ENCODE results near the gene ZNF358.

ZNF358 gene

DNA sequence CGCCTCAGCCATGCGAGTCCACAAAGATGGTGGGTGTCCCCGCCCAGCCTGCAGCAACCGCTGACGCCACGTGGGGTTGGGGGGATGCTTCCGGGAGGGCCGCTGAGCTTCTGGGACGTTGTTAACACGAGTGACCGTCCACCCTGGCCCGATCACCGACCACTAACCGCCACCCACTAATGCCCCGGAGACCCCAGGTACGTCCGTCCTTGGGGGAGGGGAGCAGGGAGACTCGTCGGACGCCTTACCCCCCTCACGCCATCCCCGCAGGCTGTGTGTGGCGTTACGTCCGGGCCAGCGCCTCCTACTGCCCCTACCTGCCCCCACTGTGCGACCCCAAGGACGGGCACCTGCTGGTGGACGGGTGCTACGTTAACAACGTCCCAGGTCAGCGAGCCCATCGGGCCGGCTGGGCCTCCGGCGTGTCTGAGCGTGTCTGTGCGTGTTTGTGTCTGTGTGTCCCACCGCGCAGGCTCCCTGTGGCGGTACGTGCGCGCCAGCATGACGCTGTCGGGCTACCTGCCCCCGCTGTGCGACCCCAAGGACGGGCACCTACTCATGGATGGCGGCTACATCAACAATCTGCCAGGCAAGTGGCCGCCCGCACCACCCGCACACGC, 40.9 kb downstream of the ZNF358 start:
- Histone ChIP-seq H3K27me3 (replicated peaks; ENCODE audit: insufficient read depth, low read length) (no peaks in the 10 kb centered on the region), H3K9me3 (replicated peaks; ENCODE audit: insufficient read depth, low read length) (no peaks in the 10 kb centered on the region), H3K27ac (ENCODE audit: low read length) (no peak overlapping the region), H3K4me3 (ENCODE audit: low read length) (no peak overlapping the region), H3F3A (ENCODE audit: insufficient read depth, low read length) (no peaks in the 10 kb centered on the region), H3K4me1 (ENCODE audit: low read length) (no peaks in the 10 kb centered on the region), H3K9ac (ENCODE audit: low read length) (no peak overlapping the region), H3K36me3 (replicated peaks; ENCODE audit: insufficient read depth, low read length) (no peaks in the 10 kb centered on the region), H3K4me2 (ENCODE audit: low read depth, low read length) (no peak overlapping the region), H3K9me2 (replicated peaks; ENCODE audit: insufficient read depth, low read length) (no peaks in the 10 kb centered on the region), H2AFZ (ENCODE audit: low read length) (no peak overlapping the region), H4K20me1 (ENCODE audit: insufficient read depth, low read length) (no peaks in the 10 kb centered on the region), H3K79me2 (ENCODE audit: low read length) (no peaks in the 10 kb centered on the region)
- DNase-seq, result no peak
- TF ChIP-seq EZH2 (optimal IDR thresholded peaks at IDR 0.05; ENCODE audit: low read depth, low read length) (no peak), EZH2phosphoT487 (IDR thresholded peaks at IDR 0.05; ENCODE audit: low read length) (no peak)
- TF ChIP-seq, protein P1, sequence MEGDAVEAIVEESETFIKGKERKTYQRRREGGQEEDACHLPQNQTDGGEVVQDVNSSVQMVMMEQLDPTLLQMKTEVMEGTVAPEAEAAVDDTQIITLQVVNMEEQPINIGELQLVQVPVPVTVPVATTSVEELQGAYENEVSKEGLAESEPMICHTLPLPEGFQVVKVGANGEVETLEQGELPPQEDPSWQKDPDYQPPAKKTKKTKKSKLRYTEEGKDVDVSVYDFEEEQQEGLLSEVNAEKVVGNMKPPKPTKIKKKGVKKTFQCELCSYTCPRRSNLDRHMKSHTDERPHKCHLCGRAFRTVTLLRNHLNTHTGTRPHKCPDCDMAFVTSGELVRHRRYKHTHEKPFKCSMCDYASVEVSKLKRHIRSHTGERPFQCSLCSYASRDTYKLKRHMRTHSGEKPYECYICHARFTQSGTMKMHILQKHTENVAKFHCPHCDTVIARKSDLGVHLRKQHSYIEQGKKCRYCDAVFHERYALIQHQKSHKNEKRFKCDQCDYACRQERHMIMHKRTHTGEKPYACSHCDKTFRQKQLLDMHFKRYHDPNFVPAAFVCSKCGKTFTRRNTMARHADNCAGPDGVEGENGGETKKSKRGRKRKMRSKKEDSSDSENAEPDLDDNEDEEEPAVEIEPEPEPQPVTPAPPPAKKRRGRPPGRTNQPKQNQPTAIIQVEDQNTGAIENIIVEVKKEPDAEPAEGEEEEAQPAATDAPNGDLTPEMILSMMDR (IDR thresholded peaks at IDR 0.05; ENCODE audit: low read length), result no peak

DNA sequence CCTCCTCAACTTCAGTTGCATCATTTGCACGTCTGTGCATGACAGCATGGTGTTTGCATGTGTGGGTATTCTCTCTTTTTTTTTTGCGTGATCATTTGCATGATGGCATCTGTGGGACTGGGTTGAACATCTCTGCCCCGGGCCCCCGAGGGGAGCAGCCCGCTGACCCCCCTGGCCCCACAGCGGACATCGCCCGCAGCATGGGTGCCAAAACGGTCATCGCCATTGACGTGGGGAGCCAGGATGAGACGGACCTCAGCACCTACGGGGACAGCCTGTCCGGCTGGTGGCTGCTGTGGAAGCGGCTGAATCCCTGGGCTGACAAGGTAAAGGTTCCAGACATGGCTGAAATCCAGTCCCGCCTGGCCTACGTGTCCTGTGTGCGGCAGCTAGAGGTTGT, 42.8 kb downstream of the ZNF358 start:
- Histone ChIP-seq H3K36me3 (replicated peaks; ENCODE audit: insufficient read depth, low read length) (no peaks in the 10 kb centered on the region), H4K20me1 (ENCODE audit: insufficient read depth, low read length) (no peaks in the 10 kb centered on the region), H3K9me3 (replicated peaks; ENCODE audit: insufficient read depth, low read length) (no peaks in the 10 kb centered on the region), H3K27me3 (replicated peaks; ENCODE audit: insufficient read depth, low read length) (no peaks in the 10 kb centered on the region), H3K79me2 (ENCODE audit: low read length) (no peaks in the 10 kb centered on the region), H3K4me2 (ENCODE audit: low read depth, low read length) (no peak overlapping the region), H3K4me3 (ENCODE audit: low read length) (no peak overlapping the region), H3K9me2 (replicated peaks; ENCODE audit: insufficient read depth, low read length) (no peaks in the 10 kb centered on the region), H3K27ac (ENCODE audit: low read length) (no peak overlapping the region), H2AFZ (ENCODE audit: low read length) (no peak overlapping the region), H3K9ac (ENCODE audit: low read length) (no peak overlapping the region), H3F3A (ENCODE audit: insufficient read depth, low read length) (no peaks in the 10 kb centered on the region), H3K4me1 (ENCODE audit: low read length) (no peaks in the 10 kb centered on the region)
- DNase-seq, result no peak
- no peak for TF ChIP-seq EZH2phosphoT487 (IDR thresholded peaks at IDR 0.05; ENCODE audit: low read length)

DNA sequence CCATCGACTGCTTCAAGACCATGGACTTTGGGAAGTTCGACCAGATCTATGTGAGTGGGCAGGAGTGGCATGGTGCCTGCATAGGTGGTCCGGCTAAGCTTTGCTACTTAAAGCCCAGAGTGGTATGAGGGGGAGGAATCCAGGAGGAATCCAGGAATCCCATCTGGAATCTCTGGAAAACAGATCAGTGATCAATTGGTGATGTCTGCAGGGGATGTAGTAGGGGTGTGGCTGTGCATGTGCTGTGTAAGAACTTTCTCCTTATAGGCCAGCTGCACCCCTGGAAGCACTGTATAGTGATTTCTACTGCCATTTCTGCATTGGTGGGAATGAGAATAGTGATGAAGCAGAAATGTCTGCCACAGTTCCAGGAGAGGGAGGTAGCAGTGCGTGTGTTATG, 43.2 kb downstream of the ZNF358 start:
- no peaks in the 10 kb centered on the region for H3K9me3 ChIP-seq (replicated peaks; ENCODE audit: insufficient read depth, low read length)
- no peaks in the 10 kb centered on the region for H3K4me1 ChIP-seq (ENCODE audit: low read length)
- no peaks in the 10 kb centered on the region for H3K79me2 ChIP-seq (ENCODE audit: low read length)
- no peak overlapping the region for H3K27ac ChIP-seq (ENCODE audit: low read length)
- no peak overlapping the region for H3K4me2 ChIP-seq (ENCODE audit: low read depth, low read length)
- H3K4me3 ChIP-seq (ENCODE audit: low read length), result no peak overlapping the region
- no peaks in the 10 kb centered on the region for H3K27me3 ChIP-seq (replicated peaks; ENCODE audit: insufficient read depth, low read length)
- no peak overlapping the region for H2AFZ ChIP-seq (ENCODE audit: low read length)
- no peak overlapping the region for H3K9ac ChIP-seq (ENCODE audit: low read length)
- H4K20me1 ChIP-seq (ENCODE audit: insufficient read depth, low read length), result no peaks in the 10 kb centered on the region
- no peak for DNase-seq
- H3F3A ChIP-seq (ENCODE audit: insufficient read depth, low read length), result no peaks in the 10 kb centered on the region
- no peaks in the 10 kb centered on the region for H3K9me2 ChIP-seq (replicated peaks; ENCODE audit: insufficient read depth, low read length)
- TF ChIP-seq EZH2phosphoT487 (IDR thresholded peaks at IDR 0.05; ENCODE audit: low read length) (no peak), EZH2 (optimal IDR thresholded peaks at IDR 0.05; ENCODE audit: low read depth, low read length) (no peak)
- TF ChIP-seq, protein P1 (IDR thresholded peaks at IDR 0.05; ENCODE audit: low read length), result no peak
- no peaks in the 10 kb centered on the region for H3K36me3 ChIP-seq (replicated peaks; ENCODE audit: insufficient read depth, low read length)

DNA sequence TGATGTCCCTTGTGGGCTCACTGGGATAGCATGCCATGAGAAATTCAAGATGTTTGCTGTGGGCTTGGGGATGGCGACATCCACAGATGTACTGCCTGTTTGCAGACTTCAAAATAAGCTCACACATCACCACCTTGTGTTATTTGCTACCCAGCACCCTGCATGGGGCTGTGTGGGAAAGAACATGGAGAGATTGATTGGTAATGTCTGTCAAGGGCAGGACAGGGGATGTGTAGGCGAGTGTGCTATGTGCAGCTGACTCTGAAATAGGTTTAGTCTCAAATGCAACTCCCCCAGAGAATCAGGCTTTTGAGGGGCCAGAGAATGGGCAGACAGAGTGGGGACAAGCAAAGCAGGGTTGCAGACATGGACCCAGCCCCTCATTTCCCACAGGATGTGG, 44.4 kb downstream of the ZNF358 start:
- Histone ChIP-seq H3K27ac (ENCODE audit: low read length) (no peak overlapping the region), H2AFZ (ENCODE audit: low read length) (no peak overlapping the region), H3F3A (ENCODE audit: insufficient read depth, low read length) (no peaks in the 10 kb centered on the region), H4K20me1 (ENCODE audit: insufficient read depth, low read length) (no peaks in the 10 kb centered on the region), H3K79me2 (ENCODE audit: low read length) (no peaks in the 10 kb centered on the region), H3K36me3 (replicated peaks; ENCODE audit: insufficient read depth, low read length) (no peaks in the 10 kb centered on the region), H3K4me1 (ENCODE audit: low read length) (no peaks in the 10 kb centered on the region), H3K9me3 (replicated peaks; ENCODE audit: insufficient read depth, low read length) (no peaks in the 10 kb centered on the region), H3K27me3 (replicated peaks; ENCODE audit: insufficient read depth, low read length) (peaks cover 11% of the 10 kb centered on the region; the same call in 1 of the 2 replicates), H3K9ac (ENCODE audit: low read length) (no peak overlapping the region), H3K4me3 (ENCODE audit: low read length) (no peak overlapping the region), H3K9me2 (replicated peaks; ENCODE audit: insufficient read depth, low read length) (no peaks in the 10 kb centered on the region), H3K4me2 (ENCODE audit: low read depth, low read length) (no peak overlapping the region)
- TF ChIP-seq, protein P1 (IDR thresholded peaks at IDR 0.05; ENCODE audit: low read length), result no peak
- TF ChIP-seq EZH2phosphoT487 (IDR thresholded peaks at IDR 0.05; ENCODE audit: low read length), result no peak
- TF ChIP-seq EZH2 (optimal IDR thresholded peaks at IDR 0.05; ENCODE audit: low read depth, low read length), result no peak
- DNase-seq, result no peak
